AG08395 (cell line): ENCODE data around the gene NRGN.

Source experiments
- DNase-seq: peaks from one replicate; pipeline ENCODE4 v3.0.0; 2012; ENCODE audit warnings: mixed read lengths, low spot score

The NRGN gene

DNA sequence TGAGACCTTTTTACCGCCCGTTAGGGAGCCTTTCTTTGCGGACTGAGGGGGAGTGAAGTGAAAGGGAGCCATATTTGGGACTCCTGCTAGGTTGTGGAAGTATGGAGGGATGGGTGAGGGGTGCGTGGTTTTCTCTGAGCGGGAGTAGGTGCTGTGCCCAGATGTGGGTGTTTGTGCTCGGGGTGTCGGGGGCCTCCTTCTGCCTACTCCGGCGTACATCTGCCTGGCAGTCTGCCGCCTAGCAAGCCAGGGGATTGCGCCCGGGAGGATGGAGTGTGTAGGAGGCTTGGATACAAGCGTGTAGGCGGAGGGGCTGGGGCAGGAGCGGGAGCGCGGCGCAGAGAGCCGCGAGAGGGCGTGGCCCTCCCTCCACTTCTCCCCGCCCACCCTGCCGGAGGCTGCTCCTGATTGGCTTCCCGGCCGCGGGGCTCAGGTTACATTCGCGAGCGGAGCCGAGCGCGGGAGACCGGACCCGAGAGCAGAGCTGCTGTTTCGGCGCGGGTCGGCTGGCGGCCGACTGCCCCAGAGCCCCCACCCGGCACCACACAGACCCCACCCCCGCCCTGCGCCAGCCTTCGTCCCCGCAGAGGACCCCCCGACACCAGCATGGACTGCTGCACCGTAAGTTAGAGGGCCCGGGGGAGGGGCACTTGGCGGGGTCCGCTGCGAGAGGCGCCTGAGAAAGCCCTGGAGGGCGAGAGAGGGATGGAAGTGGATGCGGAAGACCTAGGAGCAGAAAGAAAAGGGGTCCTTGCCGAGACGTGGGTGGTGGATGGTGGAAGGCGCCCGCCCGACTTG is at the start of gene NRGN:
Gene NRGN, plus strand, starts transcription at position 464 of the 798 bp plus-strand sequence. Its CDS starts 143 bp downstream, at position 607.
- DNase-seq: peak; percentile 97

GRCh38 chr11:124693142-124693541 is 46.6 kb upstream of the NRGN start:
- no peak for DNase-seq

DNA sequence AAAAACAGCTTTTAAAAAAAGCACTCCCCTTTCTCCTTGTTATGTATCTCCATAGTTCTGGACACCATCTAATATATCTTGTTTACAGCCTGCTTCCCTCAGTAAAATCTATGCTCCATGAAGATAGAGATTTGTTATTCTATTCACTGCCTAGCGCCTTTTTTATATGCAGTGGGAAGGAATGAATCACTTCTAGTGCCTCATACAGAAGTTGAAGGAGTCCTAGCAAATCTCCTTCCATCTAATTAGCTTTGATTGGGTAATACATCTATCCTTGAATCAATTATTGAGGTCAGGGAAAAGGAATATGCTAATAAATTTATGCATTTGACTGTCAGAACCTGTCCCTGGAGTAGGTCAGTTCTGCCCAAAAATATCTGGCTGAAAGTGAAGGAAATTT is 40.2 kb upstream of the NRGN start:
- no peak for DNase-seq

GRCh38 chr11:124700028-124700427 is 39.7 kb upstream of the NRGN start:
- DNase-seq: no peak

DNA sequence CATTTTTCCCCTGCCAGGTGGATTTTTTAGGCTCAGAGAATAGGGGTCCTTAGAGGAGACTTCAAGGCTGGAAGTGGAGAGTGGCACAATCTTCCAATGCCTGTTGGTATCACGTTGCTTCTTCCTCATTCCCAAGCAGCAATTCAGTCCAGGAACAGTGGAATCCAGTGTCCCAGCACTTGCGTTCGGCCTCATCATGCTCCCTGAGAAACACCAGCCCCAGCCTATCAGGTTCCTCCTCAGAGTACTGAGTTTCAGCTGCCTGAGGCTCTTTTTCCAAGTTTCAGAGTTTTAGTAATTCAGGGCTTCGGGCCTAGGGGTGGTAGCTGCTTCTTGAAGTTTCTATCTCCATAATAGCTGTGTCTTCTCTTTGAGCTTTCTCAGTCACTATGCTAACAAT is 31.9 kb upstream of the NRGN start:
- DNase-seq: no peak

DNA sequence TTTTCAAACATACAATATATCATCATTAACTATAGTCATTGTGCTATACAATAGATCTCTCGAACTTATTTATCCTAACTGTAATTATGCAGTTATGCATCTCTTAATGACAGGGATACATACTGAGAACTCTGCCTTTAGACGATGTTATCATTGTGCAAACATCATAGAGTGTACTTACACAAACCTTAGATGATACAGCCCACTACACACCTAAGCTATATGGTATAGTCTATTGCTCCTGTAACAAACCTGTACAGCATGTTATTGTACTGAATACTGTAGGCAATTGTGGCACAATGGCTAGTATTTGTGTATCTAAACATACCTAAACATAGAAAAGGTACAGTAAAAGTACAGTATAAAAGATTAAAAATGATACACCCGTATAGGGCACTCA is 27.4 kb upstream of the NRGN start:
- DNase-seq: no peak

DNA sequence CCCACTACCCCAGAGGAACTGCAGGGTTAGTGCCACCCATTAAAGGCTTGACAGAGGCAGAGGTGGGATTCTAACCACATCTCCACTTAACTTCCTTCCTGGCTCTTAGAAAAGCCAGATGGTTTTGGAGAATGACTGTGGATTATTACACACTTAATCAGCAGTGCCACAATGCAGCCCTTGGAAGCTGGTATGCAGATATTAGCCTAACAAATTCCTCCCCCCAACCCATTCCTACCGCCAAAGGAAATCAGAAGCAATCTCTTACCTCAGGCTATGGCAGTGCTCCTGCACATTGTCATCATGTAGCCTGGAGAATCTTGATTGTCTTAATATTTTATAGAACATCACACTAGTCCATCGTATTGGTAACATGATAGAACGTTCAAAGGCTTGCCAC is 23.2 kb upstream of the NRGN start:
- no peak for DNase-seq

- DNase-seq: no peak
These were observed 22.3 kb upstream of the NRGN start for GRCh38 chr11:124717421-124717785.

- DNase-seq: peak; percentile 40
These were observed 21.7 kb upstream of the NRGN start for GRCh38 chr11:124717786-124718651.

- DNase-seq: no peak
These were observed 20.9 kb upstream of the NRGN start for GRCh38 chr11:124718801-124719200.

GRCh38 chr11:124719534-124719933 is 20.2 kb upstream of the NRGN start:
- DNase-seq: no peak

- DNase-seq: no peak
These were observed 17.6 kb upstream of the NRGN start for GRCh38 chr11:124722176-124722575.

- no peak for DNase-seq
These were observed 14.6 kb upstream of the NRGN start for GRCh38 chr11:124724979-124725718.

GRCh38 chr11:124725719-124726105 is 14.0 kb upstream of the NRGN start:
- DNase-seq: peak; percentile 34

DNA sequence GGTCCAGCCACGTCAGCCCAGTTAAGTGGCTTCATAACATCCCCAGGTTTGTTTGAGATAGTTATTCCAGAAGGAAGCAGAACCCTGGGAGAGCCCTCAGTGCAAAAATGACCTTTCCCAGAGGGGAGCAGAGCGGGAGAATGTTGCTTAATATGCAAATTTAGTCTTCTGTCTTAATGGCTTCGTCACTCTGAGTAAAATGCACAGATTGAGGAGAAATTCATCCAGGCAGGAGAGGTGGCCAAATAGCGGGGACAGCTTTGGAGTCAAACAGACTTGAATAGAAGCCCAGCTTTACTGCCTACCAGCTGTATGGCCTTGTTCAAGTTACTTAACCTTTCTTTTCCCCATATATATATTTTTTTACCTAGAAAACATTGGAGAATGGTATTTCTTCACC is 12.3 kb upstream of the NRGN start:
- DNase-seq: no peak

GRCh38 chr11:124728134-124728533 is 11.6 kb upstream of the NRGN start:
- no peak for DNase-seq

DNA sequence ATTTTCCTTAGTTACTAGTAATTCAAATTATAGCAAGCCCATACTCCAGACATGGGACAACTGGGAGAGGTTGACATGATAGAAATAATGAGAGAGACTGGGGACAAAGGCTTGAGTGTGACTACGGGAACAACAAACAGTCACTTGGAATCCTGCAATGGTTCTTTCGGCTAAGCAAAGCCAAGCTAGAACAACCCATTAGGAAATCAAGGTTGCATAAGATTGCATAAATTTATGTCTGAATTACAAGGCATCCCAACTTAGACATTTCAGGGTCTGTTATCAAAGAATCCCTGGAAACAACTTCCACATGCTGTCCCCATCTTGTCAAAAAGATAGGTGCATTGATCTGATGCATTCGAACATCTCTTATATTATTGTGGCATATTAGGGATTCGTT is 10.2 kb upstream of the NRGN start:
- DNase-seq: no peak

GRCh38 chr11:124732230-124732629 is 7.5 kb upstream of the NRGN start:
- DNase-seq: no peak

- DNase-seq: no peak
These were observed 3.0 kb upstream of the NRGN start for GRCh38 chr11:124736736-124737135.

- no peak for DNase-seq
These were observed 2.0 kb upstream of the NRGN start for GRCh38 chr11:124737638-124738305.

- no peak for DNase-seq
These were observed 846 bp upstream of the NRGN start for GRCh38 chr11:124738713-124739478.
